Panc1 (cell line): Measurements from ENCODE around the gene BLOC1S3.

Source experiments
- POLR2AphosphoS5 ChIP-seq: IDR thresholded peaks from 2 replicates; pipeline ENCODE4 v1.6.1; 2012; ENCODE audit warnings: mild to moderate bottlenecking, low read depth, low read length, moderate library complexity
- SIN3A ChIP-seq: IDR thresholded peaks from 2 replicates; pipeline ENCODE4 v1.6.1; 2012; ENCODE audit warnings: low read depth, mild to moderate bottlenecking, low read length, moderate library complexity, borderline replicate concordance; ENCODE audit not compliant: insufficient read depth
- TCF7L2 ChIP-seq: IDR thresholded peaks from 2 replicates; pipeline ENCODE4 v1.6.1; 2011; ENCODE audit warnings: mild to moderate bottlenecking, low read depth, low read length, inconsistent platforms
- TF ChIP-seq, protein P1 (sequence below): fragments of 450-650 bp; IDR thresholded peaks from 2 replicates; pipeline ENCODE4 v1.5.1; 2017; ENCODE audit warnings: mild to moderate bottlenecking

DNA sequence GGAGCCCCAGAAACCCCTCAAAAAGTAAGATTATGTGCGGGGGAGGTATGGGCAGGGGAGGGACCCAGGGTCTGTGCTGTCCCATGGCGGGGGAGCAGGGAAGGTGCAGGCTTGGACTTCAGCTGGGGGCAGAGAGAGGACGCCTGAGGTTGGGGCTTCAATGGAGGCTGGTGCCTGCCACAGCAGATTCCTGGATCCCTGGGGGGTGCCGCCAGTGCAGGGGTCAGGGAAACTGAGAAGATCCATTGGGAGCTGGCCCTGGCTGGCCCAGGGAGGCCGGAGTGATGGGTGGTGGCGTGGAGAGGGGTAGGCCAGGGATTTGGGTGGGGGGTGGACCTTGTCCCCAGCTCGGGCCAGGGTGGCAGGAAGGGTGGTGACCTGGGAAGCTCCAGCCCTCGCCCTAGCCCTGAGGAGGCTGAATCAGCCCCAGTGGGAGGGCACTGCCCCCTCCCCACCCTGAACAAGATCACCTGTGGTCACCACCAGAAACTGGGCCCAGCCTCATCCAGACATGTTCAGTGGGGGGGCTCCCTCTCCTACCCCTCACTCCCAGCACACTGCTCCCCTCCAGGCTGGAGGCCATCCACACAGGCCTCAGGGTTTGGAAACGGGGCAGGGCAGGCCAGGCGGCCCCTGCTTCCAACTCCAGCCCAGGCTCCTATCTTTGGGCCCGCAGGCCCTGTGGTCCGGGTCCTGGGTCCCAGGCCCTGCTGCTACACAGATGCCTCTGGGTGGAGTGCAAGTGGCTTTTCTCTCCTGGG is 19.2 kb upstream of the BLOC1S3 start:
- TF ChIP-seq, protein P1, sequence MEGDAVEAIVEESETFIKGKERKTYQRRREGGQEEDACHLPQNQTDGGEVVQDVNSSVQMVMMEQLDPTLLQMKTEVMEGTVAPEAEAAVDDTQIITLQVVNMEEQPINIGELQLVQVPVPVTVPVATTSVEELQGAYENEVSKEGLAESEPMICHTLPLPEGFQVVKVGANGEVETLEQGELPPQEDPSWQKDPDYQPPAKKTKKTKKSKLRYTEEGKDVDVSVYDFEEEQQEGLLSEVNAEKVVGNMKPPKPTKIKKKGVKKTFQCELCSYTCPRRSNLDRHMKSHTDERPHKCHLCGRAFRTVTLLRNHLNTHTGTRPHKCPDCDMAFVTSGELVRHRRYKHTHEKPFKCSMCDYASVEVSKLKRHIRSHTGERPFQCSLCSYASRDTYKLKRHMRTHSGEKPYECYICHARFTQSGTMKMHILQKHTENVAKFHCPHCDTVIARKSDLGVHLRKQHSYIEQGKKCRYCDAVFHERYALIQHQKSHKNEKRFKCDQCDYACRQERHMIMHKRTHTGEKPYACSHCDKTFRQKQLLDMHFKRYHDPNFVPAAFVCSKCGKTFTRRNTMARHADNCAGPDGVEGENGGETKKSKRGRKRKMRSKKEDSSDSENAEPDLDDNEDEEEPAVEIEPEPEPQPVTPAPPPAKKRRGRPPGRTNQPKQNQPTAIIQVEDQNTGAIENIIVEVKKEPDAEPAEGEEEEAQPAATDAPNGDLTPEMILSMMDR: no peak
- no peak for TF ChIP-seq POLR2AphosphoS5
- TF ChIP-seq TCF7L2: no peak
- no peak for TF ChIP-seq SIN3A
